H9 (cell line): Measurements from ENCODE around the gene ELFN1. TPM values are rescaled to one million over a fixed set of nuclear protein-coding genes. Genes with fewer than 3 reads are reported as not detected.
A peak's percentile ranks its signal among the peaks of the same experiment; 100 is the strongest.

Experiments
- DNase-seq: peaks from one replicate; pipeline ENCODE4 v3.0.0-alpha.2; 2017
- H2AFZ ChIP-seq: one replicate; pipeline ENCODE4 v1.6.1; 2013; ENCODE audit warnings: mild to moderate bottlenecking, low read length, control low read depth, moderate library complexity
- H2AK5ac ChIP-seq: 2 replicates; pipeline ENCODE4 v1.6.1; 2013; ENCODE audit warnings: low read length, control low read depth, mixed read lengths; ENCODE audit not compliant: insufficient read length
- H2BK120ac ChIP-seq: one replicate; pipeline ENCODE4 v1.6.1; 2013; ENCODE audit warnings: low read depth, mild to moderate bottlenecking, low read length, control low read depth, inconsistent platforms; ENCODE audit not compliant: poor library complexity, severe bottlenecking
- H2BK12ac ChIP-seq: 2 replicates; pipeline ENCODE4 v1.6.1; 2013; ENCODE audit warnings: low read length, control low read depth, mixed read lengths, low read depth; ENCODE audit not compliant: insufficient read length
- H2BK15ac ChIP-seq: 2 replicates; pipeline ENCODE4 v1.6.1; 2013; ENCODE audit warnings: low read depth, low read length, control low read depth
- H2BK20ac ChIP-seq: one replicate; pipeline ENCODE4 v1.6.1; 2013; ENCODE audit warnings: low read depth, mild to moderate bottlenecking, low read length, control low read depth, inconsistent platforms; ENCODE audit not compliant: poor library complexity, severe bottlenecking
- H2BK5ac ChIP-seq: 2 replicates; pipeline ENCODE4 v1.6.1; 2013; ENCODE audit warnings: low read length, control low read depth, mixed read lengths; ENCODE audit not compliant: insufficient read length
- H3K14ac ChIP-seq: 2 replicates; pipeline ENCODE4 v1.6.1; 2013; ENCODE audit warnings: low read length, control low read depth; ENCODE audit not compliant: insufficient read depth
- H3K18ac ChIP-seq: 2 replicates; pipeline ENCODE4 v1.6.1; 2013; ENCODE audit warnings: low read depth, mild to moderate bottlenecking, mixed read lengths, low read length, control low read depth; ENCODE audit not compliant: insufficient read length
- H3K23ac ChIP-seq: 2 replicates; pipeline ENCODE4 v1.6.1; 2013; ENCODE audit warnings: low read length, control low read depth, mixed read lengths, low read depth; ENCODE audit not compliant: insufficient read length
- H3K23me2 ChIP-seq: 2 replicates; pipeline ENCODE4 v1.6.1; 2013; ENCODE audit warnings: low read depth, mild to moderate bottlenecking, mixed read lengths, low read length, control low read depth; ENCODE audit not compliant: insufficient read length, poor library complexity, severe bottlenecking
- H3K27ac ChIP-seq: 2 replicates; pipeline ENCODE4 v1.5.1; 2013; ENCODE audit warnings: low read length, control low read depth, mixed read lengths, low read depth; ENCODE audit not compliant: insufficient read length
- H3K27me3 ChIP-seq: 2 replicates; pipeline ENCODE4 v1.6.1; 2013; ENCODE audit warnings: low read length, control low read depth, inconsistent platforms; ENCODE audit not compliant: insufficient read depth
- H3K4ac ChIP-seq: 2 replicates; pipeline ENCODE4 v1.6.1; 2013; ENCODE audit warnings: low read depth, mild to moderate bottlenecking, control low read depth, inconsistent platforms, low read length, moderate library complexity
- H3K4me1 ChIP-seq: 2 replicates; pipeline ENCODE4 v1.6.1; 2013; ENCODE audit warnings: low read length, control low read depth, inconsistent platforms; ENCODE audit not compliant: insufficient read depth
- H3K4me2 ChIP-seq: 2 replicates; pipeline ENCODE4 v1.6.1; 2013; ENCODE audit warnings: low read length, control low read depth, mixed read lengths; ENCODE audit not compliant: insufficient read length, insufficient read depth
- H3K56ac ChIP-seq: 2 replicates; pipeline ENCODE4 v1.6.1; 2013; ENCODE audit warnings: low read depth, mild to moderate bottlenecking, mixed read lengths, low read length, control low read depth; ENCODE audit not compliant: insufficient read length
- H3K79me1 ChIP-seq: 2 replicates; pipeline ENCODE4 v1.6.1; 2013; ENCODE audit warnings: low read depth, mild to moderate bottlenecking, moderate library complexity, low read length, control low read depth, inconsistent platforms; ENCODE audit not compliant: insufficient read depth, poor library complexity, severe bottlenecking
- H3K79me2 ChIP-seq: 2 replicates; pipeline ENCODE4 v1.6.1; 2013; ENCODE audit warnings: low read length, control low read depth, inconsistent platforms; ENCODE audit not compliant: insufficient read depth
- H3K9ac ChIP-seq: 2 replicates; pipeline ENCODE4 v1.6.1; 2013; ENCODE audit warnings: low read length, control low read depth, mixed read lengths; ENCODE audit not compliant: insufficient read length; ENCODE audit errors: extremely low read depth
- H3K9me3 ChIP-seq: one replicate; pipeline ENCODE4 v1.6.1; 2013; ENCODE audit warnings: low read depth, low read length, inconsistent platforms; ENCODE audit not compliant: control insufficient read depth
- H3T11ph ChIP-seq: one replicate; pipeline ENCODE4 v1.6.1; 2013; ENCODE audit warnings: mild to moderate bottlenecking, low read length, control low read depth, inconsistent platforms
- H4K20me1 ChIP-seq: one replicate; pipeline ENCODE4 v1.6.1; 2013; ENCODE audit not compliant: control insufficient read depth, insufficient read length, insufficient read depth
- H4K5ac ChIP-seq: 2 replicates; pipeline ENCODE4 v1.6.1; 2013; ENCODE audit warnings: low read depth, mild to moderate bottlenecking, mixed read lengths, low read length, control low read depth; ENCODE audit not compliant: insufficient read length
- H4K8ac ChIP-seq: replicated peaks from 2 replicates; pipeline ENCODE4 v1.6.1; 2013; ENCODE audit warnings: low read length, control low read depth, mixed read lengths, low read depth; ENCODE audit not compliant: insufficient read length
- H4K91ac ChIP-seq: 2 replicates; pipeline ENCODE4 v1.6.1; 2013; ENCODE audit warnings: low read depth, mild to moderate bottlenecking, moderate library complexity, mixed read lengths, low read length, control low read depth; ENCODE audit not compliant: insufficient read length
- H3K27ac Mint-ChIP-seq, 3 experiments: 2 replicates in 2 of 3; 3 replicates in 1 of 3; pipeline ENCODE4 v1.8.0; 2020 to 2021; ENCODE audit warnings: mixed read lengths in 3 of 3, mild to moderate bottlenecking in 1 of 3, moderate library complexity in 1 of 3
- H3K27me3 Mint-ChIP-seq: 2 replicates; pipeline ENCODE4 v1.8.0; 2021; ENCODE audit warnings: low read depth, mild to moderate bottlenecking, moderate library complexity, mixed read lengths
- H3K36me3 Mint-ChIP-seq, 3 experiments: 2 replicates in 2 of 3; 3 replicates in 1 of 3; pipeline ENCODE4 v1.8.0; 2020 to 2021; ENCODE audit warnings: low read depth in 3 of 3, mixed read lengths in 3 of 3; ENCODE audit not compliant: insufficient read depth in 1 of 3
- H3K4me1 Mint-ChIP-seq, 2 experiments: 2 replicates each; pipeline ENCODE4 v1.8.0; 2020; ENCODE audit warnings: mixed read lengths in 2 of 2
- H3K4me3 Mint-ChIP-seq, 2 experiments: 2 replicates in 1 of 2; 3 replicates in 1 of 2; pipeline ENCODE4 v1.8.0; 2020 to 2021; ENCODE audit warnings: mild to moderate bottlenecking in 2 of 2, mixed read lengths in 2 of 2, moderate library complexity in 1 of 2
- H3K9me3 Mint-ChIP-seq, 2 experiments: 2 replicates in 1 of 2; 3 replicates in 1 of 2; pipeline ENCODE4 v1.8.0; 2020; ENCODE audit warnings: mild to moderate bottlenecking in 2 of 2, mixed read lengths in 2 of 2, moderate library complexity in 1 of 2
- CTCF ChIP-seq: fragments of 200-600 bp; sonication (generic); conservative IDR thresholded peaks from 3 replicates; pipeline ENCODE4 v1.8.0; 2021; ENCODE audit warnings: antibody characterized with exemption, mild to moderate bottlenecking
- WGBS: extraction: QIAGEN DNeasy Blood & Tissue Kit; methylation state at CpG from one replicate; pipeline ENCODE4 v1.1.7; 2013; ENCODE audit warnings: missing lambda C conversion rate, low lambda C conversion rate, mixed read lengths; ENCODE audit not compliant: insufficient read length; ENCODE audit errors: extremely low coverage; 5-methylcytosine and 5-hydroxymethylcytosine counted together
- total RNA-seq: library from RNA; stranded (reverse); gene quantifications from 2 replicates; pipeline ENCODE4 v1.2.1, GENCODE V29; 2021

ELFN1 gene
- total RNA-seq, 1 experiment from 2014 or later: 3.7 TPM

DNA sequence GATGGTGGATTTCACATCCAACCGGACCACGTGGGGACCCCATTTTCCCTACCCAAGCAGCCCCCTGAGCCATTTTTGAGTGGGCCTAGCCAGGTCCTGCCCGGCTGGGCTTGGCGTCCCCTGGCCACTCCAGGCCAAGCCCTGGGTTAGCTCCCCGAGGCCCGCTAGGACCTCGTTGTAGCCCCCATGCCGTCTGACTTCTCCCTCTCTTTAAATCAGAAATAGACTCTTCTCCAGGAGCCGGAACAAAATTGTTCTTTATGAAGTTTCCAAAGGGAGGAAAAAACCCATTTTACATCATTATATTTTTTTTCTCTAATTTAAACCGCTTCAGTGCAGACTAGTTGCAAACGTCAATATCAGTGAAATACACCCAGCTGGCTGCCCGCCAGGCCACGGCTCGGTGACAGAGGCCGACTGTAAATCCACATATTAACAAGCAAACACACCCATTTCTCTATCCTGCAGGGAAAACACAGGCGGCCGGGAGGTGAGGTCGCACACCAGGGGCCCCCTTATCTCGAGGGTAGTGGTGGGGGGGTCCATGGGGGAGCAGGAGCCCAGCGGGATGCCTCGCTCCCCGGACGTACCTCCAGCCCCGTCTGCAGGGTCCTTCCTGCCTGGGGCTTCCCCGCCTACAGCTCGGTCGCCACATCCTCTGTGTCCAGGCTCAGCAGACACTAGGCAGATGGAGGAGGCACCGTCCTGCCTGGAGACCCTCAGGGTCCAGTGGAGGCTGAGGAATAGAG, 72.7 kb downstream of the ELFN1 start:
- H3K4me2 ChIP-seq: no peak overlapping the region
- peak overlapping the region in 1 of 3 experiments; percentile 48; a peak in 1 of 7 replicates for H3K27ac Mint-ChIP-seq

More for the DNA sequence above, 72.7 kb downstream of the ELFN1 start:
- no peak overlapping the region for H2BK12ac ChIP-seq
- no peak overlapping the region for H2BK20ac ChIP-seq
- no peak overlapping the region for H4K8ac ChIP-seq
- no peak for TF ChIP-seq CTCF
- H2BK15ac ChIP-seq: no peak overlapping the region
- H3K79me2 ChIP-seq: no peaks in the 10 kb centered on the region
- peaks cover 7% of the 10 kb centered on the region for H3K27me3 Mint-ChIP-seq
- no peaks in the 10 kb centered on the region for H4K20me1 ChIP-seq
- no CpG with 5 or more reads among the region's 28 CpGs for WGBS
- no peaks in the 10 kb centered on the region; a peak in 1 of 4 replicates for H3K4me1 Mint-ChIP-seq
- no peak overlapping the region for H2AK5ac ChIP-seq
- H3K36me3 Mint-ChIP-seq: no peaks in the 10 kb centered on the region; a peak in 1 of 7 replicates
- H3K27me3 ChIP-seq: no peaks in the 10 kb centered on the region
- H3K9ac ChIP-seq: no peak overlapping the region
- no peaks in the 10 kb centered on the region for H3K23me2 ChIP-seq
- no peak overlapping the region for H3T11ph ChIP-seq
- no peak overlapping the region for H3K4me3 Mint-ChIP-seq
- no peak overlapping the region for H3K18ac ChIP-seq
- H4K5ac ChIP-seq: no peak overlapping the region
- H3K56ac ChIP-seq: no peak overlapping the region
- no peak overlapping the region for H3K27ac ChIP-seq
- no peak overlapping the region for H2AFZ ChIP-seq
- no peak overlapping the region for H3K4ac ChIP-seq
- H3K4me1 ChIP-seq: no peaks in the 10 kb centered on the region
- no peak overlapping the region for H2BK5ac ChIP-seq
- H3K9me3 ChIP-seq: no peaks in the 10 kb centered on the region
- H2BK120ac ChIP-seq: no peak overlapping the region
- H3K79me1 ChIP-seq: no peaks in the 10 kb centered on the region
- H3K14ac ChIP-seq: peak overlapping the region; percentile 21; the same call in 1 of the 2 replicates
- DNase-seq: no peak
- H3K9me3 Mint-ChIP-seq: no peaks in the 10 kb centered on the region; a peak in 1 of 5 replicates
- no peak overlapping the region for H3K23ac ChIP-seq
- H4K91ac ChIP-seq: no peak overlapping the region
